ENCODE measurements around the gene TMEM223. TPM values are rescaled to one million over a fixed set of nuclear protein-coding genes. Genes with fewer than 3 reads are reported as not detected.
"Not testable (repeated sequence)": the region's sequence is repeated elsewhere in the genome, so short reads cannot be mapped to it uniquely, and the experiment has no call there.

TMEM223 gene
- 10.7 and 21.8 TPM in 2 replicates for total RNA-seq

DNA sequence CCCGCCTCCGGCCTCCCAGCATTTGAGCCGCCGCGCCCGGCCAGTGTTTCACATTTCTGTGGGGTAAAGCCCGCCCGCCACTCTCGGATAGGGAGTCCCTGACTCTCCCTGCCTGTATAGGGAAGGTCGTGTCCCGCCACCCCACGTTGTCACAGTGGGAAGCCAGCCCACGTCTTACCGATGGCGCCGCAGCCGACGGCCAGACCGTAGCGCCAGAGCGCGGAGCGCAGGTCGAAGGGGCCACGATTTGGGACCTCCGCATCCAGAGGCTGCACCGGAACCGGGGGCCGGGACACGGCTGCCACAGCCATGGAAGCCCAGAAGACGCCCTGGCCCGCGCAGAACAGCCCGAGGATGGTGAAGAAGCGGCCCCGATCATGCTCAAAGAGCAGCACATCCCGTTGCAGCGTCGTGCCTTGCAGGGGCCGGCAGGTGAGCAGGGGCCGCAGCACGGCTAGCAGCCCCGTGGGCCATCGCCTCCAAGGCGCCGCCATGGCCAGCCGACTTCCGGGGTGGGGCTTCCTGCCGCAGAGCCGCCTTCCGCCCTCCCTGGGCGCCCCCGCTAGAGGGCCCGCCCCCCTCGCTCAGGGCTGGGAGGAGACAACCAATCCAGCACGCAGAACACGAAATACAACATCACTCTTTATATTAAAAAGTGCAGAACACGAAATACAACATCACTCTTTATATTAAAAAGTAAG, at the start of gene TMEM223:
TSS of gene TMEM223 (minus strand) at position 506 of the 701 bp plus-strand sequence. CDS start at position 494, 12 bp downstream.
- peak; percentile 83 for DNase-seq

GRCh38 chr11:62840721-62841360, 49.0 kb upstream of the TMEM223 start:
- DNase-seq: peak; percentile 66

DNA sequence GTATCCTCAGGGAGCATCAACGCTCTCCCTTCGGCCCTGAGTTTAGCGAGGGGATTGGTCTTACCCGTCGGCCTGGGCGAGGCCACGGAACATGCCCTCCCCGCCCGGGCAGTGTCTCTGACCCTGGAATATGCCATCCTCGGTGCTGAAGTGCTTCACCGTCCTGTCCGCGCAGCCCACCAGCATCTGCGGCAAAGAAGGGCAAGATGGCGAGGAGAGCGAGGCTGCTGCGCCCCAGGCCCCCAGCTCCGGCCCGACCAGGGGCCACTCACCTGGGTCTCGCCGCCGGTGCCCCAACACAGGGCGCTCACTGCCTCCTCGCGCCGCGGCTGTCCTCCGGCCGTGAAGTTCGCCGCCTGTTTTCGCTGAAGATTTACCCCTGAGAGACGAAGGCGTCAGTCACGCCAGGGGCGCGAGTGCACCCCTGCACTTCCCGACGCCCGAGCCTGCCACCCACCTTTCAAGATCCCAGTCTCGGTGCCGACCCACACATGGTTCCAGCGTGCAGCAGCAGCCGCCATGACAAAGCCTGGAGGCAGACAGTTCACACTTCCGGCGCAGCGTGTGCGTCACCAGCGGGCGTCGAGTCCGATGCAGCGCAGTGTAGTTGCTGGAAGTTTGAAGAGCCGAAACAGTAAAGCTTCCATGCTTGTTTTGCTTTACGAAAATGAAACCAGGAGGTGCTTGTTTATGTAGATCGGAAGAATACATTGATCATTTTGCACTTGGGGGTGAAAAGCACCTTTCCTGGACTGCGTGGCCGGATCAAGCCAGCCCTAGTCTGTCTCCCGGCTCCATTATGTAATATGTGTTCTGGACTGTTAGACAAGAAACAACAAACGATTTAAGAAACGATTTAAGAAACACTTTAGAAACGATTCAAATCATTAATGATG, 47.5 kb upstream of the TMEM223 start, which contains the start of gene WDR74:
TSS of gene WDR74 (minus strand) at position 541 of the 896 bp plus-strand sequence. CDS start at position 521, 20 bp downstream.
- peak; percentile 96 for DNase-seq

DNA sequence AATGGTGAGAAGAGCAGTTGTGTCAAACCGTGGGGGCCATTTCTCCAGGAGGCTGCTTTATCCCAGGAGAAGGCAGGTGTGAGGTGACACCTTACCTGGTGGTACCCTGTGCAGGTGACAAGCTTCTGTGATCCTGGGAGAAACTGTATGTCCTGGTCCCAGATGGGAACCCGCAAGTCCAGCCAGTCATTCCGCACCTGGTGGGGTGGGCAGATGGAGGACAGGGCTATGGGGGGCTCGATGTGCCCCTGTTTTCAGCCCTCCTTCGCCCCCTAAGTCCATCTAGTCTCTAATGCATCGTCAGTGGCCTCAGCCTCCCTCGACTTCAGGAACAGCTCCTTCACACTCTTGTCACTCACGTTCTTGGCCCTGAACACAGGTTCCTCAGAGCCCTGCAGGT, 43.5 kb upstream of the TMEM223 start:
- no peak for DNase-seq

- DNase-seq: no peak
Measured at GRCh38 chr11:62832336-62833234, 40.8 kb upstream of the TMEM223 start, which contains the start of gene TEX54. Gene TEX54 (minus strand): TSS chr11:62832841.

GRCh38 chr11:62831520-62832335, 39.9 kb upstream of the TMEM223 start, which contains the start of gene STX5:
Gene STX5 (minus strand): TSS chr11:62832051. CDS start chr11:62831243, 808 bp downstream.
- peak; percentile 99 for DNase-seq

- DNase-seq: peak; percentile 73
Measured at GRCh38 chr11:62830904-62831519, 39.2 kb upstream of the TMEM223 start.

GRCh38 chr11:62828130-62828529, 36.3 kb upstream of the TMEM223 start:
- DNase-seq: not testable (repeated sequence)

- DNase-seq: no peak
Measured at GRCh38 chr11:62823677-62824076, 31.9 kb upstream of the TMEM223 start.

DNA sequence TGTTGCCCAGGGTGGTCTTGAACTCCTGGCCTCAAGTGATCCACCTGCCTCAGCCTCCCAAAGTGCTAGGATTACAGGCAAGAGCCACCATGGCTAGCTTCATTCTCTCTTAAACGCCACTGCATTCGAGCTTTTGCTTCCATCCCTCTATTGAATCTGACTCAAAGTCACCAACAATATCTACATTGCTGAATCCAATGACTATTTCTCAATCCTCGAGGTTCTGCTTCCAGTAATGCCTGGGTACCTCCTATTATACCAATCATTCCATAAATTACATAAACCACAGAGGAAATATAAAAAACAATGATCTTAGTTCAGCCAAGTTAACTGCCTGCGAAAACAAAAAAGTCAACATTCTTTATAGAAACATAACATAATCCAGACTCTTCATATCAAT, 25.3 kb upstream of the TMEM223 start:
- no peak for DNase-seq

GRCh38 chr11:62816557-62816956, 24.8 kb upstream of the TMEM223 start:
- no peak for DNase-seq

- DNase-seq: no peak
Measured at GRCh38 chr11:62811659-62812058, 19.9 kb upstream of the TMEM223 start.

- DNase-seq: no peak
Measured at GRCh38 chr11:62810748-62811147, 18.9 kb upstream of the TMEM223 start.

DNA sequence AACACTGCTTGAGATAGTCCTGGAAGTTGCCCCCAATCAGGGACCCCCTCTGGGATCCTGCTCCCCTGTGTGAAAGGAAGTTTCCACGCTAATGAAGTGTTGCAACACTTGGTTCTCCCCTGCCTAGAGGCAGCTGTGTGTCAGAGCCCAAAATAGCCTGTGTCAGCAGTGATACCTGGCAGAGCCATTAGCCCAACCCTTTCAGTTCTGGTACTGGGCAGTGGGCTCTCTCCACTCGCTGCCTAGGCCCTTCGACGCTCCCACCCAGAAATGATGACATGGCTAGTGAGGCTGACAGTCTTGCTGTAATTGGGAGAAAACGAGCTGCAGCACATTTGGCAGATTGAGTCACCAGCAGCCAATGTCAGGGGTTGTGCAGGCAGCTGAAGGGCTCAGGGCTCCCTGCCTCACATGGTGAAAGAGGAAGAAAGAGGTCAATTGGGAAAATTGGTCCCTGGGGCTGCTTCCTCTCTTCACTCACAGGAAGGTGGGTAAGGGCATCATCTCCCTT, 14.9 kb upstream of the TMEM223 start:
- DNase-seq: no peak

- DNase-seq: peak; percentile 29
Measured at GRCh38 chr11:62805961-62806441, 14.2 kb upstream of the TMEM223 start.

DNA sequence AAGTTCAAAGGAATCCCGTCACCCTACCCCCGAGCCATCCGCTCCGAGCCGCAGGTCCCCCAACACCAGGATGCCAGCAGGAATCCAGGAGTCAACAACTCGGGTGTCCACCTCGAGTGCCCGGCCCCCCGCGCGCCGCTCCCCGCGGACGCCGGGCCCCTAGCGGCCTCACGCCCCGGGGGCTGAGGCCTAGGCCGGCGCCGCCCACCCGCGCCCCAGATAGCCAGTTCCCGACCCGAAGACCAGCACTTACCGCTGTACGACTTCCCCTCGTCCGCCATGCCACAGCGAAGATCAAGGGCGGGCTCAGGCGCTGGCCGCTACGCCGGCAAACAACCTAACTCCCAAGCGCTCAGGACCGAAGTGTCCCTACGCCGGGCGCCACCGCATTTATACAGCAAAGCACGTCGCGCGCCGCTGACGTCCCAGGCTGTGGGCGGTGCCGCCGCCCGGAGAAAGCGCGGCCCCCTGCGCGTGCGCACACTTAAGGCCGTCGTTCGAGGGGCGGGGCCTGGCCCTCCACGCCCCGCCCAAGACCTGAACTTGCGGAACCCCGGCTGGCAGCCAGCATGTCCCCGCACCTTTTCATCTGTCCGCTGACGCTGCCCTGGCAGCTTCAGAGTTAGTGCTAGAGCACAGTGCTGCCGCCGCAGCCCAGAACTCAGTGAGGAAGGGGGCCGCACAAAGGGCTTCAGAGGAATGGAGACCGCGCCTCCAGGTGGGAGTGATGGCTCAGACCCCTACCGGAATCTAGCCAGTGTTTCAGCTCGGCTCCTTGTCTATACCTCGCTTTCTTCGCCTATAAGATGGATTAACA, 13.5 kb upstream of the TMEM223 start, which contains the start of gene NXF1:
TSS of gene NXF1 (minus strand) at position 365 of the 817 bp plus-strand sequence. CDS start at position 281, 84 bp downstream.
- DNase-seq: peak; percentile 97

- DNase-seq: peak; percentile 74
Measured at GRCh38 chr11:62804310-62805075, 12.7 kb upstream of the TMEM223 start.

DNA sequence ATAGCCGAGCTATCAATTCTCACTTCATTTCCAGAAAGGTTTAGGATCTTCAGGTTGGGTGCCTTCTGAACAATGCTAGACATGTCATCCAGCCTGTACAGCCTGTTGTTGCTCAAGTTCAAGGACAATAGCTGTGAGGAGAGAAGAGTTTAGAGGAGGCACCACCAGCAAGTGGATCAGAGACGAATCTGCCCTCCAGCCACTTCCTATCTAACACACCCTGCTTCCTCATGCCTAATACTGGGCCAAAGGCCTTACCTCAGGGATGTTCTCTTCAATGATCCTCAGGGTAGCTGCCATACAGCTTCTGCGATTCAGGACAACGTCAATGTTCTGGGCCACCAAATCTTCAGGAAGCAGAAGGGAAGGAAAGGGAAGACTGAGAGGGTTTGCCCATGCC, 9.3 kb upstream of the TMEM223 start:
- DNase-seq: no peak

Data from dermis blood vessel endothelial cell (primary cell).